A549 (cell line): ENCODE measurements around the gene UNC13D. TPM values are rescaled to one million over a fixed set of nuclear protein-coding genes. Genes with fewer than 3 reads are reported as not detected.

Source experiments
- ATAC-seq, 2 experiments: fragments of 200-7000 bp in 1 of 2; fragments of >200 bp in 1 of 2; cut with Nextera tagmentation in 1 of 2; cut with Tn5 transposase in 1 of 2; 3 replicates each; pipeline versions ENCODE4 v1.8.0 to v1.9.1; 2018 to 2020; ENCODE audit warnings: mild to moderate bottlenecking in 1 of 2, moderate library complexity in 1 of 2
- CTCF ChIA-PET: fragments of 300-600 bp; sonication (Branson Sonifier 250); formaldehyde crosslinking; extraction: SDS; loops from one replicate; lab custom pipeline; 2021; ENCODE audit warnings: antibody characterized with exemption, inconsistent platforms; lab: Yijun Ruan, JAX
- POLR2A ChIA-PET: fragments of 350-600 bp; formaldehyde crosslinking; extraction: SDS; loops from one replicate; lab custom pipeline; 2021; ENCODE audit warnings: antibody characterized with exemption, inconsistent platforms; lab: Yijun Ruan, JAX
- DNase-seq, 2 experiments: peaks; one replicate each; pipeline versions ENCODE4 v3.0.0 to v3.0.0-alpha.2; 2011 to 2016; ENCODE audit warnings: low read depth in 1 of 2, low spot score in 1 of 2
- FAIRE-seq: peaks from 2 replicates; lab custom pipeline; 2011; peaks lifted over from hg19 to GRCh38; lab: Jason Lieb, UNC
- H3K27ac ChIP-seq, 2 experiments: fragments of >200 bp; sonication (Bioruptor Twin); formaldehyde crosslinking; 3 replicates each; pipeline ENCODE4 v1.5.1; 2016 to 2017
- H3K4me1 ChIP-seq: fragments of >200 bp; sonication (Bioruptor Twin); formaldehyde crosslinking; 3 replicates; pipeline ENCODE4 v1.6.1; 2016
- H3K4me2 ChIP-seq: fragments of >200 bp; sonication (Bioruptor Twin); formaldehyde crosslinking; 3 replicates; pipeline ENCODE4 v1.6.1; 2016
- H3K4me3 ChIP-seq: fragments of >200 bp; sonication (Bioruptor Twin); formaldehyde crosslinking; 3 replicates; pipeline ENCODE4 v1.5.1; 2016
- H3K9me3 ChIP-seq: fragments of >200 bp; sonication (Bioruptor Twin); formaldehyde crosslinking; 3 replicates; pipeline ENCODE4 v1.6.1; 2016
- CBX2 ChIP-seq: fragments of 200-600 bp; sonication (generic); IDR thresholded peaks from 2 replicates; pipeline ENCODE4 v1.6.1; 2016; ENCODE audit warnings: low read depth, mild to moderate bottlenecking, borderline replicate concordance
- CEBPB ChIP-seq, 2 experiments: fragments of >200 bp in 1 of 2; sonication (Bioruptor Twin) in 1 of 2; formaldehyde crosslinking in 1 of 2; IDR thresholded peaks; 2 replicates each; pipeline ENCODE4 v1.6.1; 2012 to 2016
- CTCF ChIP-seq: fragments of >200 bp; sonication (Bioruptor Twin); formaldehyde crosslinking; IDR thresholded peaks from 3 replicates; pipeline ENCODE4 v1.5.1; 2016
- EHF ChIP-seq: fragments of 250-450 bp; sonication (Bioruptor Pico); IDR thresholded peaks from 2 replicates; pipeline ENCODE4 v1.5.0; 2020; ENCODE audit warnings: mild to moderate bottlenecking
- ELK1 ChIP-seq: fragments of 150-350 bp; IDR thresholded peaks from 2 replicates; pipeline ENCODE4 v1.6.1; 2014; ENCODE audit warnings: low read depth, mild to moderate bottlenecking, low read length
- EP300 ChIP-seq, 2 experiments: fragments of >200 bp; sonication (Bioruptor Twin); formaldehyde crosslinking; IDR thresholded peaks; 2 replicates in 1 of 2; 3 replicates in 1 of 2; pipeline ENCODE4 v1.6.1; 2016 to 2017
- ESRRA ChIP-seq: fragments of 150-350 bp; IDR thresholded peaks from 2 replicates; pipeline ENCODE4 v1.6.1; 2014; ENCODE audit warnings: mild to moderate bottlenecking, low read length, borderline replicate concordance
- HOXA7 ChIP-seq: fragments of 250-450 bp; sonication (Bioruptor Pico); IDR thresholded peaks from 2 replicates; pipeline ENCODE4 v1.5.0; 2020; ENCODE audit warnings: mild to moderate bottlenecking, moderate library complexity
- HOXB13 ChIP-seq: fragments of 250-450 bp; sonication (Bioruptor Pico); IDR thresholded peaks from 2 replicates; pipeline ENCODE4 v1.5.0; 2020; ENCODE audit warnings: low read depth, mild to moderate bottlenecking, moderate library complexity
- JUNB ChIP-seq: fragments of >200 bp; sonication (Bioruptor Twin); formaldehyde crosslinking; IDR thresholded peaks from 2 replicates; pipeline ENCODE4 v1.6.1; 2016
- MAX ChIP-seq: IDR thresholded peaks from 2 replicates; pipeline ENCODE4 v1.6.1; 2012
- MYC ChIP-seq: IDR thresholded peaks from 2 replicates; pipeline ENCODE4 v1.6.1; 2012; ENCODE audit warnings: mild to moderate bottlenecking, inconsistent platforms, low read length, improper control_type of control experiment, borderline replicate concordance
- RAD21 ChIP-seq, 2 experiments: fragments of >200 bp in 1 of 2; sonication (Bioruptor Twin) in 1 of 2; formaldehyde crosslinking in 1 of 2; IDR thresholded peaks in 1 of 2; conservative IDR thresholded peaks in 1 of 2; 2 replicates in 1 of 2; 3 replicates in 1 of 2; pipeline ENCODE4 v1.6.1; 2012 to 2018; ENCODE audit warnings: inconsistent platforms in 1 of 2
- TP53 ChIP-seq: fragments of 250-450 bp; sonication (Bioruptor Pico); IDR thresholded peaks from 2 replicates; pipeline ENCODE4 v1.5.0; 2021; ENCODE audit warnings: mild to moderate bottlenecking, moderate library complexity
- USF2 ChIP-seq: fragments of 450-650 bp; IDR thresholded peaks from 2 replicates; pipeline ENCODE4 v1.6.1; 2014; ENCODE audit warnings: antibody characterized with exemption
- ZNF302 ChIP-seq: fragments of 250-450 bp; sonication (Bioruptor Pico); IDR thresholded peaks from 2 replicates; pipeline ENCODE4 v1.9.0; 2021; ENCODE audit warnings: inconsistent platforms, mild to moderate bottlenecking, moderate library complexity
- ZSCAN20 ChIP-seq: fragments of 250-450 bp; sonication (Bioruptor Pico); IDR thresholded peaks from 2 replicates; pipeline ENCODE4 v1.8.0; 2022; ENCODE audit warnings: mild to moderate bottlenecking, moderate library complexity
- WGBS: methylation state at CpG from one replicate; pipeline ENCODE4 v1.1.6; 2017; ENCODE audit errors: missing lambda C conversion rate; 5-methylcytosine and 5-hydroxymethylcytosine counted together
- polyA plus RNA-seq, 4 experiments: library from polyadenylated mRNA; depleted of rRNA in 3 of 4; stranded (reverse); fragments of >200 nt; fragmentation: RNase III in 1 of 4; extraction: RNeasy Plus Mini Kit Qiagen cat#74134 plus additional on column Dnase treatment in 1 of 4; gene quantifications; 2 replicates in 3 of 4; 3 replicates in 1 of 4; pipeline ENCODE4 v1.2.3, GENCODE V29; 2011 to 2017
- TF ChIP-seq, protein P1 (sequence below): fragments of 250-450 bp; sonication (Bioruptor Pico); IDR thresholded peaks from 2 replicates; pipeline ENCODE4 v1.5.0; 2021; ENCODE audit warnings: mild to moderate bottlenecking, moderate library complexity, borderline replicate concordance
- TF ChIP-seq, protein P2 (sequence below): IDR thresholded peaks from 2 replicates; pipeline ENCODE4 v1.6.1; 2012
- TF ChIP-seq, protein P3 (sequence below): fragments of >200 bp; sonication (Bioruptor Twin); formaldehyde crosslinking; IDR thresholded peaks from 2 replicates; pipeline ENCODE4 v1.6.1; 2016

UNC13D gene
- polyA plus RNA-seq, 2 of the 4 experiments (the other 2 are of a cell fraction) = 1.6 to 3.5 TPM

- TF ChIP-seq, protein P1, sequence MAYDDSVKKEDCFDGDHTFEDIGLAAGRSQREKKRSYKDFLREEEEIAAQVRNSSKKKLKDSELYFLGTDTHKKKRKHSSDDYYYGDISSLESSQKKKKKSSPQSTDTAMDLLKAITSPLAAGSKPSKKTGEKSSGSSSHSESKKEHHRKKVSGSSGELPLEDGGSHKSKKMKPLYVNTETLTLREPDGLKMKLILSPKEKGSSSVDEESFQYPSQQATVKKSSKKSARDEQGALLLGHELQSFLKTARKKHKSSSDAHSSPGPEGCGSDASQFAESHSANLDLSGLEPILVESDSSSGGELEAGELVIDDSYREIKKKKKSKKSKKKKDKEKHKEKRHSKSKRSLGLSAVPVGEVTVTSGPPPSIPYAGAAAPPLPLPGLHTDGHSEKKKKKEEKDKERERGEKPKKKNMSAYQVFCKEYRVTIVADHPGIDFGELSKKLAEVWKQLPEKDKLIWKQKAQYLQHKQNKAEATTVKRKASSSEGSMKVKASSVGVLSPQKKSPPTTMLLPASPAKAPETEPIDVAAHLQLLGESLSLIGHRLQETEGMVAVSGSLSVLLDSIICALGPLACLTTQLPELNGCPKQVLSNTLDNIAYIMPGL (CRISPR knock-in tag) = no peak
- TF ChIP-seq CEBPB (IDR thresholded peaks at IDR 0.05) = no peak
- TF ChIP-seq HOXA7 = no peak
- TF ChIP-seq ZNF302 = no peak
- no peak for TF ChIP-seq CTCF
- no peak for TF ChIP-seq TP53 (CRISPR knock-in tag)
- TF ChIP-seq MYC = no peak
- TF ChIP-seq ESRRA = no peak
- TF ChIP-seq HOXB13 (CRISPR knock-in tag) = no peak
- no peak for TF ChIP-seq ELK1
- TF ChIP-seq JUNB = no peak
- TF ChIP-seq RAD21 (conservative IDR thresholded peaks at IDR 0.05 in 1 of 2, IDR thresholded peaks at IDR 0.05 in 1 of 2) = no peak
These were observed 25.8 kb downstream of the UNC13D start (continued) for GRCh38 chr17:75818326-75818885.

DNA sequence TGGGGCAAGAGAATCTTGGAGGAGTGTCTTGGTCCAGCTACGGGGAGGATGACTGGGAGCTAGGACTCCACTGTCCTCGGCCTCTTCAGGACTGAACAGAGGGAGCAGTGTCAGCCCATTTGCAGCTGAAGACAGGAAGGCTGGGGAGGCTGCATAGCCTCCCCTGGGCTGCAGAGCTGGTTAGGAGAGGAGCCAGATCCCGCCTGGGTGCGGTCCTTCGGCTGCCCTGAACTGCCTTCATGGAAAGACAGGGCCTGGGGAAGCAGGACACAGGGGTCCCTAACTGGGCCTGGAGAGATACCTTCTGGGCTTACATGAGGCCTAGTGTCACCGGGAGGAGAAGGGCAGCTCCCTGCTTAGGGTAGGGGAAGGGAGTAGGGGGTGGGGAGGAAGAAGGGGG lies 26.6 kb downstream of the UNC13D start:
- no peak overlapping the region for H3K27ac ChIP-seq
- no peak for ATAC-seq
- FAIRE-seq = no peak
- H3K4me2 ChIP-seq = no peak overlapping the region
- TF ChIP-seq EP300 (IDR thresholded peaks at IDR 0.05) (no peak), CBX2 (no peak), ZSCAN20 (CRISPR knock-in tag) (no peak), MAX (no peak), USF2 (no peak), ZNF302 (no peak), EHF (CRISPR knock-in tag) (no peak), RAD21 (conservative IDR thresholded peaks at IDR 0.05 in 1 of 2, IDR thresholded peaks at IDR 0.05 in 1 of 2) (no peak)
- TF ChIP-seq, protein P2, sequence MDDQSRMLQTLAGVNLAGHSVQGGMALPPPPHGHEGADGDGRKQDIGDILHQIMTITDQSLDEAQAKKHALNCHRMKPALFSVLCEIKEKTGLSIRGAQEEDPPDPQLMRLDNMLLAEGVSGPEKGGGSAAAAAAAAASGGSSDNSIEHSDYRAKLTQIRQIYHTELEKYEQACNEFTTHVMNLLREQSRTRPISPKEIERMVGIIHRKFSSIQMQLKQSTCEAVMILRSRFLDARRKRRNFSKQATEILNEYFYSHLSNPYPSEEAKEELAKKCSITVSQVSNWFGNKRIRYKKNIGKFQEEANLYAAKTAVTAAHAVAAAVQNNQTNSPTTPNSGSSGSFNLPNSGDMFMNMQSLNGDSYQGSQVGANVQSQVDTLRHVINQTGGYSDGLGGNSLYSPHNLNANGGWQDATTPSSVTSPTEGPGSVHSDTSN = no peak
- TF ChIP-seq, protein P3, sequence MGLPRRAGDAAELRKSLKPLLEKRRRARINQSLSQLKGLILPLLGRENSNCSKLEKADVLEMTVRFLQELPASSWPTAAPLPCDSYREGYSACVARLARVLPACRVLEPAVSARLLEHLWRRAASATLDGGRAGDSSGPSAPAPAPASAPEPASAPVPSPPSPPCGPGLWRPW = no peak
- no peak for DNase-seq
- ChIA-PET POLR2A (no interaction called here), CTCF (interaction anchor here (1.0 to 29.7 kb wide), 10 partner anchors 17 to 88 kb away, joined by 3 to 691 read pairs (median 4); partner anchors contain the start of genes GALK1, TRIM47, UNC13D and WBP2)
- no peaks in the 10 kb centered on the region for H3K9me3 ChIP-seq
- peaks cover 14% of the 10 kb centered on the region for H3K4me1 ChIP-seq
- 92% methylated on average over 6 of the region's 6 CpGs for WGBS
- H3K4me3 ChIP-seq = no peak overlapping the region
